ENCODE results near the gene OR3A3.

DNA sequence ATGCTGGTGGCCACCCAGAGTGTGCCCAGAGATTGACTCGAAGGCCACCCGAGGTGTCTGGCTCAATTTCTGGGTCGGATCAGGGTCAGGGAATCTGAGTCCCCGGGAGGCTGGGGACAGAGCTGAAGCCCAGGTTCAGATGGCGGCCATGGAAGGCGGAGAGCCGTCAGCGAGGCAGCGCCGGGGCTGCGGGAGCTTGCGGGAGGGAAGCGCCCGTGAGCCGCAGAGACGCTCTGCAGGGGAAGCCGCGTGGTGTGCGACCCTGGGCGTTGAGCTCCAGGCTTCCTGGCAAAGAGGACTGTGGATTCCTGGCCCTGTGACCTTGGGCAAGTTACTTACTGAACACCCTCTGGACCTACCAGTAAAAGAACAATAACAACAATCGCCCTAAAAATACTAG is 61.0 kb downstream of the OR3A3 start:
- TF ChIP-seq TBP (IDR thresholded peaks at IDR 0.05; ENCODE audit: low read depth, low read length) (no peak), POLR2AphosphoS5 (IDR thresholded peaks at IDR 0.05; ENCODE audit: low read depth, low read length) (no peak)
- TF ChIP-seq, protein P1, sequence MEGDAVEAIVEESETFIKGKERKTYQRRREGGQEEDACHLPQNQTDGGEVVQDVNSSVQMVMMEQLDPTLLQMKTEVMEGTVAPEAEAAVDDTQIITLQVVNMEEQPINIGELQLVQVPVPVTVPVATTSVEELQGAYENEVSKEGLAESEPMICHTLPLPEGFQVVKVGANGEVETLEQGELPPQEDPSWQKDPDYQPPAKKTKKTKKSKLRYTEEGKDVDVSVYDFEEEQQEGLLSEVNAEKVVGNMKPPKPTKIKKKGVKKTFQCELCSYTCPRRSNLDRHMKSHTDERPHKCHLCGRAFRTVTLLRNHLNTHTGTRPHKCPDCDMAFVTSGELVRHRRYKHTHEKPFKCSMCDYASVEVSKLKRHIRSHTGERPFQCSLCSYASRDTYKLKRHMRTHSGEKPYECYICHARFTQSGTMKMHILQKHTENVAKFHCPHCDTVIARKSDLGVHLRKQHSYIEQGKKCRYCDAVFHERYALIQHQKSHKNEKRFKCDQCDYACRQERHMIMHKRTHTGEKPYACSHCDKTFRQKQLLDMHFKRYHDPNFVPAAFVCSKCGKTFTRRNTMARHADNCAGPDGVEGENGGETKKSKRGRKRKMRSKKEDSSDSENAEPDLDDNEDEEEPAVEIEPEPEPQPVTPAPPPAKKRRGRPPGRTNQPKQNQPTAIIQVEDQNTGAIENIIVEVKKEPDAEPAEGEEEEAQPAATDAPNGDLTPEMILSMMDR (IDR thresholded peaks at IDR 0.05; ENCODE audit: control extremely low read depth in 1 of 3, insufficient read depth in 1 of 3, low read depth in 1 of 3, low read length in 3 of 3): no peak
